Liver (tissue), 9 donors: ENCODE data around the gene DEPDC5. TPM values are rescaled to one million over a fixed set of nuclear protein-coding genes. Genes with fewer than 3 reads are reported as not detected.
"Not testable (repeated sequence)": the region's sequence is repeated elsewhere in the genome, so short reads cannot be mapped to it uniquely, and the experiment has no call there.

Experiments
- DNase-seq: peaks from one replicate; pipeline ENCODE4 v3.0.0-alpha.2; 2017; ENCODE audit warnings: low spot score
- H3K27ac ChIP-seq, 2 donors: one replicate each; pipeline ENCODE4 v1.7.0; 2013; ENCODE audit warnings: inconsistent platforms in 2 of 2, low read length in 2 of 2, control low read depth in 1 of 2, low read depth in 1 of 2, mild to moderate bottlenecking in 1 of 2
- H3K27me3 ChIP-seq, 4 donors: one replicate each; pipeline versions ENCODE4 v1.6.1 to v1.7.0; 2013; ENCODE audit warnings: low read length in 3 of 4, inconsistent platforms in 1 of 4, mild to moderate bottlenecking in 1 of 4, moderate library complexity in 1 of 4; ENCODE audit not compliant: control insufficient read depth in 4 of 4, insufficient read depth in 4 of 4
- H3K36me3 ChIP-seq, 4 donors: one replicate each; pipeline versions ENCODE4 v1.6.1 to v1.7.0; 2013; ENCODE audit warnings: low read length in 3 of 4, mild to moderate bottlenecking in 3 of 4, low read depth in 1 of 4, moderate library complexity in 1 of 4; ENCODE audit not compliant: control insufficient read depth in 4 of 4, insufficient read depth in 3 of 4
- H3K4me1 ChIP-seq, 4 donors: one replicate each; pipeline versions ENCODE4 v1.6.1 to v1.7.0; 2013; ENCODE audit warnings: low read length in 3 of 4, mild to moderate bottlenecking in 3 of 4, moderate library complexity in 1 of 4; ENCODE audit not compliant: control insufficient read depth in 4 of 4, insufficient read depth in 4 of 4
- H3K4me3 ChIP-seq, 3 donors: one replicate each; pipeline versions ENCODE4 v1.6.1 to v1.7.0; 2013; ENCODE audit warnings: low read length in 3 of 3, control low read depth in 1 of 3, low read depth in 1 of 3, mild to moderate bottlenecking in 1 of 3
- H3K9ac ChIP-seq, 2 donors: one replicate each; pipeline ENCODE4 v1.7.0; 2013; ENCODE audit warnings: low read length in 2 of 2, mild to moderate bottlenecking in 2 of 2, moderate library complexity in 2 of 2, control low read depth in 1 of 2, low read depth in 1 of 2
- H3K9me3 ChIP-seq, 4 donors: one replicate each; pipeline versions ENCODE4 v1.6.1 to v1.7.0; 2013; ENCODE audit warnings: low read length in 3 of 4; ENCODE audit not compliant: control insufficient read depth in 4 of 4
- EGR1 ChIP-seq, 2 donors: IDR thresholded peaks; 2 replicates each; pipeline ENCODE4 v1.6.1; 2016 to 2018; ENCODE audit warnings: antibody characterized with exemption in 2 of 2, low read depth in 2 of 2
- FOXA2 ChIP-seq: IDR thresholded peaks from 2 replicates; pipeline ENCODE4 v1.6.1; 2016; ENCODE audit warnings: antibody characterized with exemption
- GABPA ChIP-seq, 2 donors: IDR thresholded peaks in 1 of 2; conservative IDR thresholded peaks in 1 of 2; 2 replicates each; pipeline ENCODE4 v1.6.1; 2016; ENCODE audit warnings: antibody characterized with exemption in 2 of 2, mild to moderate bottlenecking in 1 of 2, moderate library complexity in 1 of 2
- NR2F2 ChIP-seq: IDR thresholded peaks from 2 replicates; pipeline ENCODE4 v1.6.1; 2016; ENCODE audit warnings: antibody characterized with exemption
- RAD21 ChIP-seq, 2 donors: IDR thresholded peaks; 2 replicates each; pipeline ENCODE4 v1.6.1; 2016; ENCODE audit warnings: antibody characterized with exemption in 2 of 2, mild to moderate bottlenecking in 2 of 2
- RXRA ChIP-seq, 2 donors: IDR thresholded peaks; 2 replicates each; pipeline ENCODE4 v1.6.1; 2017 to 2018; ENCODE audit warnings: antibody characterized with exemption in 2 of 2, mild to moderate bottlenecking in 1 of 2
- WGBS: extraction: QIAGEN DNeasy Blood & Tissue Kit; methylation state at CpG from one replicate; pipeline ENCODE4 v1.1.7; 2013; 5-methylcytosine and 5-hydroxymethylcytosine counted together
- polyA plus RNA-seq, 2 donors: library from polyadenylated mRNA; stranded (reverse) in 1 of 2; unstranded in 1 of 2; fragments of 200-250 nt in 1 of 2; fragments of >200 nt in 1 of 2; fragmentation: Nextera tagmentation in 1 of 2; extraction: Ambion mirVana in 1 of 2; gene quantifications; one replicate each; pipeline versions ENCODE4 v1.2.1 to v1.2.3, GENCODE V29; 2013 to 2015
- total RNA-seq, 2 donors: library from RNA; depleted of rRNA; stranded (reverse); fragments of >200 nt; gene quantifications; one replicate each; pipeline ENCODE4 v1.2.3, GENCODE V29; 2014
- TF ChIP-seq, protein P1 (sequence below): fragments of 150-350 bp; IDR thresholded peaks from 2 replicates; pipeline ENCODE4 v1.5.1; 2017; ENCODE audit warnings: improper control_type of control experiment, low read depth, low read length; ENCODE audit not compliant: missing input control
- TF ChIP-seq, protein P2 (sequence below): IDR thresholded peaks from 2 replicates; pipeline ENCODE4 v1.6.1; 2016; ENCODE audit warnings: antibody characterized with exemption
- TF ChIP-seq, protein P3 (sequence below): IDR thresholded peaks from 2 replicates; pipeline ENCODE4 v1.6.1; 2016; ENCODE audit warnings: antibody characterized with exemption
- donor health status: healthy.
- donor health status: healthy.
- donor health status: healthy.
- donor health status: healthy.
- donor health status: healthy.

DEPDC5 gene
- total and polyA plus RNA-seq, 4 donors: 5.5 to 19.4 (median 12.6) TPM

DNA sequence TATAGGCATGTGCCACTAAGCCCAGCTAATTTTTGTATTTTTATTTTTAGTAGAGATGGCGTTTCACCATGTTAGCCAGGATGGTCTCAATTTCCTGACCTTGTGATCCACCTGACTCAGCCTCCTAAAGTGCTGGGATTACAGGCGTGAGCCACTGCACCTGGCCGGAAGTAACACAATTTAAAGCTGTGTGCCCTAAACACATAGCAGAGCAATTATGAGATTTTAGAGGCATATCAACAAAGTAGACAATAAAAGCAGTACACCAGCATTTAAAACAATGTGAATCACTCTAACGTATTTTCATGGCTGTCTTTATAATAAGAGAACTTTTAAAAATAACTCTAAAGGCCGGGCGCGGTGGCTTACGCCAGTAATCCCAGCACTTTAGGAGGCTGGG lies 46.3 kb upstream of the DEPDC5 start:
- Histone ChIP-seq H3K9ac (no peak overlapping the region), H3K27me3 (no peaks in the 10 kb centered on the region), H3K27ac (no peak overlapping the region), H3K9me3 (no peaks in the 10 kb centered on the region), H3K4me3 (no peak overlapping the region), H3K36me3 (peaks cover 8 to 33% (median 20%) of the 10 kb centered on the region in 4 donors), H3K4me1 (no peaks in the 10 kb centered on the region)
- 84% methylated on average over 8 of the region's 8 CpGs for WGBS
- no peak for TF ChIP-seq GABPA (IDR thresholded peaks at IDR 0.05 in 1 of 2, conservative IDR thresholded peaks at IDR 0.05 in 1 of 2)
- TF ChIP-seq RXRA (IDR thresholded peaks at IDR 0.05): no peak
- TF ChIP-seq, protein P1, sequence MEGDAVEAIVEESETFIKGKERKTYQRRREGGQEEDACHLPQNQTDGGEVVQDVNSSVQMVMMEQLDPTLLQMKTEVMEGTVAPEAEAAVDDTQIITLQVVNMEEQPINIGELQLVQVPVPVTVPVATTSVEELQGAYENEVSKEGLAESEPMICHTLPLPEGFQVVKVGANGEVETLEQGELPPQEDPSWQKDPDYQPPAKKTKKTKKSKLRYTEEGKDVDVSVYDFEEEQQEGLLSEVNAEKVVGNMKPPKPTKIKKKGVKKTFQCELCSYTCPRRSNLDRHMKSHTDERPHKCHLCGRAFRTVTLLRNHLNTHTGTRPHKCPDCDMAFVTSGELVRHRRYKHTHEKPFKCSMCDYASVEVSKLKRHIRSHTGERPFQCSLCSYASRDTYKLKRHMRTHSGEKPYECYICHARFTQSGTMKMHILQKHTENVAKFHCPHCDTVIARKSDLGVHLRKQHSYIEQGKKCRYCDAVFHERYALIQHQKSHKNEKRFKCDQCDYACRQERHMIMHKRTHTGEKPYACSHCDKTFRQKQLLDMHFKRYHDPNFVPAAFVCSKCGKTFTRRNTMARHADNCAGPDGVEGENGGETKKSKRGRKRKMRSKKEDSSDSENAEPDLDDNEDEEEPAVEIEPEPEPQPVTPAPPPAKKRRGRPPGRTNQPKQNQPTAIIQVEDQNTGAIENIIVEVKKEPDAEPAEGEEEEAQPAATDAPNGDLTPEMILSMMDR: no peak
- TF ChIP-seq RAD21 (IDR thresholded peaks at IDR 0.05): no peak
- no peak for TF ChIP-seq NR2F2
- no peak for TF ChIP-seq FOXA2
- no peak for DNase-seq

DNA sequence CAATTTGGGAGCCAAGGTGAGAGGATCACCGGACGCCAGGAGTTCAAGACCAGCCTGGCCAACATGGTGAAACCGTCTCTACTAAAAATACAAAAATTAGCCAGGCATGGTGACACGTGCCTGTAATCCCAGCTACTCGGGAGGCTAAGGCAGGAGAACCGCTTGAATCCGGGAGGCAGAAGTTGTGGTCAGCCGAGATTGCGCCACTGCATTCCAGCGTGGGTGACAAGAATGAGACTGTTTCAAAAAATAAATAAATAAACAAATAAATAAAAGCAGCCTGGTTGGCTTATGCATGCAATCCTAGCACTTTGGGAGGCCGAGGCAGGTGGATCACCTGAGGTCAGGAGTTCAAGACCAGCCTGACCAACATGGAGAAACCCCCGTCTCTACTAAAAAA lies 42.6 kb upstream of the DEPDC5 start:
- H3K4me3 ChIP-seq, H3K27ac ChIP-seq, H3K27me3 ChIP-seq, H3K9ac ChIP-seq, H3K9me3 ChIP-seq, DNase-seq, H3K4me1 ChIP-seq: not testable (repeated sequence)
- WGBS: 96% methylated on average over 12 of the region's 12 CpGs
- H3K36me3 ChIP-seq: peaks cover 5 to 51% (median 37%) of the 10 kb centered on the region in 4 donors

DNA sequence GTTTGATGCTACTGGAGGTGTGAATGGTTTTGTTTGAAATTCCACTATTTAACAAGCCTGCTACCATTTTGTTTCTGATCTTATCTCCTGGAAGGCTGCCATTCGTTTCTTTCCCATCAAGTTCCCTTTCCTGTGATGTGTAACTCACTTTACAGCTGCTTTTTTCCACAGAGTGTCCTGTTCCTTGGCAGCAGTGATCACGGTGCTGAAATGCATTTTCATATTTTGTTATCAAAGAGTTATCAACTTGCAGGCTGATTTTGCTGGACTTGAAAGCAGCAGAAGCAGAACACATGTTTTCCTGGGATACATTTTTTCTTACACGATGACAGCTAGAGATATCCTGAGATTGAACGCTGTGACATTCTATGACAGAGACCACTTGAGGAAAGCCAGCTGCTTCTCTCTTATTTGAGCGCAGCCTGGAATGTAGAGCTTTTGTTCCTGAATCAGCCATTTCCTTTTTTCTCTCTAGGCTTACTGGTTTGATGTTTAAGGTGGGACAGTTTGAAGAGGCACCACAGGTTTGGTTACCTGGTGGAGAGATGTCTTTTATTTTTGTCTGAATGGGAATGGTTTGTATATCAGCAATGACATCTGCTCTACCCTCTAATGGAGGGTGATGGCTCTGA lies 38.6 kb upstream of the DEPDC5 start:
- no peak for DNase-seq
- TF ChIP-seq, protein P2, sequence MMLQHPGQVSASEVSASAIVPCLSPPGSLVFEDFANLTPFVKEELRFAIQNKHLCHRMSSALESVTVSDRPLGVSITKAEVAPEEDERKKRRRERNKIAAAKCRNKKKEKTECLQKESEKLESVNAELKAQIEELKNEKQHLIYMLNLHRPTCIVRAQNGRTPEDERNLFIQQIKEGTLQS: no peak
- TF ChIP-seq EGR1 (IDR thresholded peaks at IDR 0.05; ENCODE audit: low read depth in 2 of 2) (no peak), NR2F2 (no peak), GABPA (IDR thresholded peaks at IDR 0.05 in 1 of 2, conservative IDR thresholded peaks at IDR 0.05 in 1 of 2) (no peak)
- TF ChIP-seq, protein P3, sequence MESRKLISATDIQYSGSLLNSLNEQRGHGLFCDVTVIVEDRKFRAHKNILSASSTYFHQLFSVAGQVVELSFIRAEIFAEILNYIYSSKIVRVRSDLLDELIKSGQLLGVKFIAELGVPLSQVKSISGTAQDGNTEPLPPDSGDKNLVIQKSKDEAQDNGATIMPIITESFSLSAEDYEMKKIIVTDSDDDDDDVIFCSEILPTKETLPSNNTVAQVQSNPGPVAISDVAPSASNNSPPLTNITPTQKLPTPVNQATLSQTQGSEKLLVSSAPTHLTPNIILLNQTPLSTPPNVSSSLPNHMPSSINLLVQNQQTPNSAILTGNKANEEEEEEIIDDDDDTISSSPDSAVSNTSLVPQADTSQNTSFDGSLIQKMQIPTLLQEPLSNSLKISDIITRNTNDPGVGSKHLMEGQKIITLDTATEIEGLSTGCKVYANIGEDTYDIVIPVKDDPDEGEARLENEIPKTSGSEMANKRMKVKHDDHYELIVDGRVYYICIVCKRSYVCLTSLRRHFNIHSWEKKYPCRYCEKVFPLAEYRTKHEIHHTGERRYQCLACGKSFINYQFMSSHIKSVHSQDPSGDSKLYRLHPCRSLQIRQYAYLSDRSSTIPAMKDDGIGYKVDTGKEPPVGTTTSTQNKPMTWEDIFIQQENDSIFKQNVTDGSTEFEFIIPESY: no peak
- Histone ChIP-seq H3K27ac (no peak overlapping the region), H3K4me1 (no peaks in the 10 kb centered on the region), H3K9ac (no peak overlapping the region), H3K36me3 (peaks cover 5 to 61% (median 49%) of the 10 kb centered on the region in 4 donors), H3K27me3 (no peaks in the 10 kb centered on the region), H3K4me3 (no peak overlapping the region), H3K9me3 (no peaks in the 10 kb centered on the region)
- WGBS: 82% methylated on average over 5 of the region's 5 CpGs
